H9 (cell line): ENCODE results near the gene MEPCE. TPM values are rescaled to one million over a fixed set of nuclear protein-coding genes. Genes with fewer than 3 reads are reported as not detected.

Experiments used
- DNase-seq: peaks from one replicate; pipeline ENCODE4 v3.0.0-alpha.2; 2017
- H2AFZ ChIP-seq: one replicate; pipeline ENCODE4 v1.6.1; 2013; ENCODE audit warnings: mild to moderate bottlenecking, low read length, control low read depth, moderate library complexity
- H2AK5ac ChIP-seq: 2 replicates; pipeline ENCODE4 v1.6.1; 2013; ENCODE audit warnings: low read length, control low read depth, mixed read lengths; ENCODE audit not compliant: insufficient read length
- H2BK120ac ChIP-seq: one replicate; pipeline ENCODE4 v1.6.1; 2013; ENCODE audit warnings: low read depth, mild to moderate bottlenecking, low read length, control low read depth, inconsistent platforms; ENCODE audit not compliant: poor library complexity, severe bottlenecking
- H2BK12ac ChIP-seq: 2 replicates; pipeline ENCODE4 v1.6.1; 2013; ENCODE audit warnings: low read length, control low read depth, mixed read lengths, low read depth; ENCODE audit not compliant: insufficient read length
- H2BK15ac ChIP-seq: 2 replicates; pipeline ENCODE4 v1.6.1; 2013; ENCODE audit warnings: low read depth, low read length, control low read depth
- H2BK20ac ChIP-seq: one replicate; pipeline ENCODE4 v1.6.1; 2013; ENCODE audit warnings: low read depth, mild to moderate bottlenecking, low read length, control low read depth, inconsistent platforms; ENCODE audit not compliant: poor library complexity, severe bottlenecking
- H2BK5ac ChIP-seq: 2 replicates; pipeline ENCODE4 v1.6.1; 2013; ENCODE audit warnings: low read length, control low read depth, mixed read lengths; ENCODE audit not compliant: insufficient read length
- H3K14ac ChIP-seq: 2 replicates; pipeline ENCODE4 v1.6.1; 2013; ENCODE audit warnings: low read length, control low read depth; ENCODE audit not compliant: insufficient read depth
- H3K18ac ChIP-seq: 2 replicates; pipeline ENCODE4 v1.6.1; 2013; ENCODE audit warnings: low read depth, mild to moderate bottlenecking, mixed read lengths, low read length, control low read depth; ENCODE audit not compliant: insufficient read length
- H3K23ac ChIP-seq: 2 replicates; pipeline ENCODE4 v1.6.1; 2013; ENCODE audit warnings: low read length, control low read depth, mixed read lengths, low read depth; ENCODE audit not compliant: insufficient read length
- H3K23me2 ChIP-seq: 2 replicates; pipeline ENCODE4 v1.6.1; 2013; ENCODE audit warnings: low read depth, mild to moderate bottlenecking, mixed read lengths, low read length, control low read depth; ENCODE audit not compliant: insufficient read length, poor library complexity, severe bottlenecking
- H3K27ac ChIP-seq: 2 replicates; pipeline ENCODE4 v1.5.1; 2013; ENCODE audit warnings: low read length, control low read depth, mixed read lengths, low read depth; ENCODE audit not compliant: insufficient read length
- H3K27me3 ChIP-seq: 2 replicates; pipeline ENCODE4 v1.6.1; 2013; ENCODE audit warnings: low read length, control low read depth, inconsistent platforms; ENCODE audit not compliant: insufficient read depth
- H3K4ac ChIP-seq: 2 replicates; pipeline ENCODE4 v1.6.1; 2013; ENCODE audit warnings: low read depth, mild to moderate bottlenecking, control low read depth, inconsistent platforms, low read length, moderate library complexity
- H3K4me1 ChIP-seq: 2 replicates; pipeline ENCODE4 v1.6.1; 2013; ENCODE audit warnings: low read length, control low read depth, inconsistent platforms; ENCODE audit not compliant: insufficient read depth
- H3K4me2 ChIP-seq: 2 replicates; pipeline ENCODE4 v1.6.1; 2013; ENCODE audit warnings: low read length, control low read depth, mixed read lengths; ENCODE audit not compliant: insufficient read length, insufficient read depth
- H3K56ac ChIP-seq: 2 replicates; pipeline ENCODE4 v1.6.1; 2013; ENCODE audit warnings: low read depth, mild to moderate bottlenecking, mixed read lengths, low read length, control low read depth; ENCODE audit not compliant: insufficient read length
- H3K79me1 ChIP-seq: 2 replicates; pipeline ENCODE4 v1.6.1; 2013; ENCODE audit warnings: low read depth, mild to moderate bottlenecking, moderate library complexity, low read length, control low read depth, inconsistent platforms; ENCODE audit not compliant: insufficient read depth, poor library complexity, severe bottlenecking
- H3K79me2 ChIP-seq: 2 replicates; pipeline ENCODE4 v1.6.1; 2013; ENCODE audit warnings: low read length, control low read depth, inconsistent platforms; ENCODE audit not compliant: insufficient read depth
- H3K9ac ChIP-seq: 2 replicates; pipeline ENCODE4 v1.6.1; 2013; ENCODE audit warnings: low read length, control low read depth, mixed read lengths; ENCODE audit not compliant: insufficient read length; ENCODE audit errors: extremely low read depth
- H3K9me3 ChIP-seq: one replicate; pipeline ENCODE4 v1.6.1; 2013; ENCODE audit warnings: low read depth, low read length, inconsistent platforms; ENCODE audit not compliant: control insufficient read depth
- H3T11ph ChIP-seq: one replicate; pipeline ENCODE4 v1.6.1; 2013; ENCODE audit warnings: mild to moderate bottlenecking, low read length, control low read depth, inconsistent platforms
- H4K20me1 ChIP-seq: one replicate; pipeline ENCODE4 v1.6.1; 2013; ENCODE audit not compliant: control insufficient read depth, insufficient read length, insufficient read depth
- H4K5ac ChIP-seq: 2 replicates; pipeline ENCODE4 v1.6.1; 2013; ENCODE audit warnings: low read depth, mild to moderate bottlenecking, mixed read lengths, low read length, control low read depth; ENCODE audit not compliant: insufficient read length
- H4K8ac ChIP-seq: replicated peaks from 2 replicates; pipeline ENCODE4 v1.6.1; 2013; ENCODE audit warnings: low read length, control low read depth, mixed read lengths, low read depth; ENCODE audit not compliant: insufficient read length
- H4K91ac ChIP-seq: 2 replicates; pipeline ENCODE4 v1.6.1; 2013; ENCODE audit warnings: low read depth, mild to moderate bottlenecking, moderate library complexity, mixed read lengths, low read length, control low read depth; ENCODE audit not compliant: insufficient read length
- H3K27ac Mint-ChIP-seq, 3 experiments: 2 replicates in 2 of 3; 3 replicates in 1 of 3; pipeline ENCODE4 v1.8.0; 2020 to 2021; ENCODE audit warnings: mixed read lengths in 3 of 3, mild to moderate bottlenecking in 1 of 3, moderate library complexity in 1 of 3
- H3K27me3 Mint-ChIP-seq: 2 replicates; pipeline ENCODE4 v1.8.0; 2021; ENCODE audit warnings: low read depth, mild to moderate bottlenecking, moderate library complexity, mixed read lengths
- H3K36me3 Mint-ChIP-seq, 3 experiments: 2 replicates in 2 of 3; 3 replicates in 1 of 3; pipeline ENCODE4 v1.8.0; 2020 to 2021; ENCODE audit warnings: low read depth in 3 of 3, mixed read lengths in 3 of 3; ENCODE audit not compliant: insufficient read depth in 1 of 3
- H3K4me1 Mint-ChIP-seq, 2 experiments: 2 replicates each; pipeline ENCODE4 v1.8.0; 2020; ENCODE audit warnings: mixed read lengths in 2 of 2
- H3K4me3 Mint-ChIP-seq, 2 experiments: 2 replicates in 1 of 2; 3 replicates in 1 of 2; pipeline ENCODE4 v1.8.0; 2020 to 2021; ENCODE audit warnings: mild to moderate bottlenecking in 2 of 2, mixed read lengths in 2 of 2, moderate library complexity in 1 of 2
- H3K9me3 Mint-ChIP-seq, 2 experiments: 2 replicates in 1 of 2; 3 replicates in 1 of 2; pipeline ENCODE4 v1.8.0; 2020; ENCODE audit warnings: mild to moderate bottlenecking in 2 of 2, mixed read lengths in 2 of 2, moderate library complexity in 1 of 2
- CTCF ChIP-seq: fragments of 200-600 bp; sonication (generic); conservative IDR thresholded peaks from 3 replicates; pipeline ENCODE4 v1.8.0; 2021; ENCODE audit warnings: antibody characterized with exemption, mild to moderate bottlenecking
- WGBS: extraction: QIAGEN DNeasy Blood & Tissue Kit; methylation state at CpG from one replicate; pipeline ENCODE4 v1.1.7; 2013; ENCODE audit warnings: missing lambda C conversion rate, low lambda C conversion rate, mixed read lengths; ENCODE audit not compliant: insufficient read length; ENCODE audit errors: extremely low coverage; 5-methylcytosine and 5-hydroxymethylcytosine counted together
- total RNA-seq: library from RNA; stranded (reverse); gene quantifications from 2 replicates; pipeline ENCODE4 v1.2.1, GENCODE V29; 2021

MEPCE gene
- total RNA-seq, 1 experiment from 2014 or later: 68.0 TPM

- no peak overlapping the region for H4K8ac ChIP-seq
- WGBS: no CpG with 5 or more reads among the region's 40 CpGs
These were observed 529 bp upstream of the MEPCE start for GRCh38 chr7:100428967-100429636.

More at GRCh38 chr7:100428967-100429636, 529 bp upstream of the MEPCE start:
- Histone ChIP-seq H3K4me2 (peak overlapping the region; percentile 68), H3K18ac (peak overlapping the region; percentile 97), H2AFZ (no peak overlapping the region), H3K9me3 (no peaks in the 10 kb centered on the region), H3K4ac (no peak overlapping the region; the same call in 1 of the 2 replicates), H2BK12ac (no peak overlapping the region), H3K56ac (no peak overlapping the region), H2BK5ac (no peak overlapping the region), H3K23me2 (peaks cover 4% of the 10 kb centered on the region), H4K91ac (no peak overlapping the region), H3K27me3 (no peaks in the 10 kb centered on the region), H3K23ac (no peak overlapping the region), H3K14ac (peak overlapping the region; percentile 95), H3K4me1 (no peaks in the 10 kb centered on the region), H3T11ph (no peak overlapping the region), H3K79me1 (peaks cover 3% of the 10 kb centered on the region), H3K9ac (peak overlapping the region; percentile 86), H4K5ac (no peak overlapping the region), H3K27ac (peak overlapping the region; percentile 68), H2BK20ac (no peak overlapping the region), H4K20me1 (no peaks in the 10 kb centered on the region), H2AK5ac (no peak overlapping the region), H2BK120ac (no peak overlapping the region), H3K79me2 (no peaks in the 10 kb centered on the region; the same call in 1 of the 2 replicates), H2BK15ac (no peak overlapping the region)
- TF ChIP-seq CTCF: no peak
- peaks cover 28 to 37% (median 29%) of the 10 kb centered on the region in 3 experiments for H3K36me3 Mint-ChIP-seq
- H3K27ac Mint-ChIP-seq: peak overlapping the region; percentile 100
- H3K4me3 Mint-ChIP-seq: peak overlapping the region; percentile 95 to 98
- peak; percentile 99 for DNase-seq
- peaks cover 4 to 14% of the 10 kb centered on the region in 2 experiments; a peak in 3 of 5 replicates for H3K9me3 Mint-ChIP-seq
- H3K27me3 Mint-ChIP-seq: peaks cover 25% of the 10 kb centered on the region
- peaks cover 34 to 35% of the 10 kb centered on the region in 2 experiments for H3K4me1 Mint-ChIP-seq
